AG09309 (cell line): ENCODE data around the gene VDAC1.

Experiments used
- DNase-seq: peaks from one replicate; pipeline ENCODE4 v3.0.0-alpha.2; 2010; ENCODE audit warnings: low read depth
- H3K4me3 ChIP-seq: 2 replicates; pipeline ENCODE4 v1.5.1; 2011; ENCODE audit warnings: mild to moderate bottlenecking, low read depth, low read length, moderate library complexity; ENCODE audit not compliant: control insufficient read depth
- TF ChIP-seq, protein P1 (sequence below): IDR thresholded peaks from 2 replicates; pipeline ENCODE4 v1.5.1; 2011; ENCODE audit warnings: mild to moderate bottlenecking, low read depth, low read length, inconsistent platforms; ENCODE audit not compliant: insufficient read depth, control insufficient read depth; ENCODE audit errors: missing control alignments

Gene VDAC1, protein sequence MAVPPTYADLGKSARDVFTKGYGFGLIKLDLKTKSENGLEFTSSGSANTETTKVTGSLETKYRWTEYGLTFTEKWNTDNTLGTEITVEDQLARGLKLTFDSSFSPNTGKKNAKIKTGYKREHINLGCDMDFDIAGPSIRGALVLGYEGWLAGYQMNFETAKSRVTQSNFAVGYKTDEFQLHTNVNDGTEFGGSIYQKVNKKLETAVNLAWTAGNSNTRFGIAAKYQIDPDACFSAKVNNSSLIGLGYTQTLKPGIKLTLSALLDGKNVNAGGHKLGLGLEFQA

DNA sequence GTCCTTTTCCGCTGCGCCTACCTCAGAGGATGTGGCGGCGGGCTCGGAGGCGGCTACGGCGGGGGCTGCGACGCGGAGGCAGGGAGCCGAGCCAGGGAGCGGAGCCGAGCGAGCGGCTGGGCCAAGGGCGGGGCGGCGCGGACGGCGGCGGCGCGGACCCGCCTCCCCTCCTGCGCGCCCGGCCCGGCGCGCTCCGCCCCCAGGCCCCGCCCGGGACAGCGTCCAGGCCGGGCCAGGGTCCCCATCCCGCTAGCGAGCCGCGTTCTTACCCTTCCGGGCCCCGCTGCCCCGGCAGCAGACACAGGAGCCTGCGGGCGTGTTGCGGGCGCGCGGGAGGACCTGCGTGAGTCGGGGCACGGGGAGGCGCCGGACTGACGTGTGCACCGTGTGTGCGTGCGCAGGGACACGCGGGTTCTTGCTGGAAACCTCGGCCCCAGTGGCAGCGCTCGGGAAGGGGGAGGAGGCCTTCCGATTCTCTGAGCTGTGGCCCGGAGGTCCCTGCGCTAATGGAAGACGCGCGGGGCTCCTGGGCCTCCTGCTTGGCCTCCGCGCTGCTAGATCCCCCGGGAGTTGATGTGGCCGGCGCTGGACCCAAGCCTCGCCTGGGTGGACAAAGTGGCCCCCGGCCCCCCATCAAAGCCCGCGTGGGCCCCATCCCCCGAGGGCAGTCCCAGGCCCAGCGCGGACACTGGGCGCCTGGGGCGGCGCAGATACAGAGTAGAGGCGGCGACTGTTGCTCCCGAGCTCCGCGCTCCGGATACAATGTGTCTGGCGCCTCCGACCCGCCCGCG lies at the start of gene VDAC1:
TSS of gene VDAC1 (minus strand) at position 350 of the 791 bp plus-strand sequence. CDS start 11,963 bp downstream, outside the sequence.
- TF ChIP-seq, protein P1, sequence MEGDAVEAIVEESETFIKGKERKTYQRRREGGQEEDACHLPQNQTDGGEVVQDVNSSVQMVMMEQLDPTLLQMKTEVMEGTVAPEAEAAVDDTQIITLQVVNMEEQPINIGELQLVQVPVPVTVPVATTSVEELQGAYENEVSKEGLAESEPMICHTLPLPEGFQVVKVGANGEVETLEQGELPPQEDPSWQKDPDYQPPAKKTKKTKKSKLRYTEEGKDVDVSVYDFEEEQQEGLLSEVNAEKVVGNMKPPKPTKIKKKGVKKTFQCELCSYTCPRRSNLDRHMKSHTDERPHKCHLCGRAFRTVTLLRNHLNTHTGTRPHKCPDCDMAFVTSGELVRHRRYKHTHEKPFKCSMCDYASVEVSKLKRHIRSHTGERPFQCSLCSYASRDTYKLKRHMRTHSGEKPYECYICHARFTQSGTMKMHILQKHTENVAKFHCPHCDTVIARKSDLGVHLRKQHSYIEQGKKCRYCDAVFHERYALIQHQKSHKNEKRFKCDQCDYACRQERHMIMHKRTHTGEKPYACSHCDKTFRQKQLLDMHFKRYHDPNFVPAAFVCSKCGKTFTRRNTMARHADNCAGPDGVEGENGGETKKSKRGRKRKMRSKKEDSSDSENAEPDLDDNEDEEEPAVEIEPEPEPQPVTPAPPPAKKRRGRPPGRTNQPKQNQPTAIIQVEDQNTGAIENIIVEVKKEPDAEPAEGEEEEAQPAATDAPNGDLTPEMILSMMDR: no peak
- peak within 1 kb of the TSS; percentile 75 for H3K4me3 ChIP-seq
- peak; percentile 75 for DNase-seq

DNA sequence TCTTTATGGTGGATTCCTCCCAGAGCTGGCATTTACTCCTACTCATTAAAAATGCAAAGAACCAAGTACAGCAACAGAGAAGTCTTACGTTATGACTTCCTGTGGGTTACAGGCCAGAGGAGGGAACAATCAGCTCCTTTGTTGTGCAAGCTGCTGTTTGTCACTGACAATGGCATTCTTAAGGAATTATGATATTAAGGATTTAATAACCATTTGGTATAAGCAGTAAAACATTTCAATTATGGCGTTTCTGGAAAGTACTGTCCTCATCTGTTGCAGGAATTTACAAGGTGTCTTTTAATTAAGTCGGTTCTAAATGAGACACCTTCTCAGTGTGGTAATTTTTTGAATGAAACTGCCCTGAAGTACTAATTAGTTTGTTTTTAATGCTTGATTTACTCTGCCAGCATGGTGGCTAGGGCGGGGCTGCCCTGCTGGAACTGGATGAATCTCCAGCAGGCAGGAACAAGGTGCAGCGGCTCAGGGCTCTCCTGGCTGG lies 49.1 kb upstream of the VDAC1 start:
- no peak for DNase-seq
- H3K4me3 ChIP-seq: no peak overlapping the region
- TF ChIP-seq, protein P1: no peak

DNA sequence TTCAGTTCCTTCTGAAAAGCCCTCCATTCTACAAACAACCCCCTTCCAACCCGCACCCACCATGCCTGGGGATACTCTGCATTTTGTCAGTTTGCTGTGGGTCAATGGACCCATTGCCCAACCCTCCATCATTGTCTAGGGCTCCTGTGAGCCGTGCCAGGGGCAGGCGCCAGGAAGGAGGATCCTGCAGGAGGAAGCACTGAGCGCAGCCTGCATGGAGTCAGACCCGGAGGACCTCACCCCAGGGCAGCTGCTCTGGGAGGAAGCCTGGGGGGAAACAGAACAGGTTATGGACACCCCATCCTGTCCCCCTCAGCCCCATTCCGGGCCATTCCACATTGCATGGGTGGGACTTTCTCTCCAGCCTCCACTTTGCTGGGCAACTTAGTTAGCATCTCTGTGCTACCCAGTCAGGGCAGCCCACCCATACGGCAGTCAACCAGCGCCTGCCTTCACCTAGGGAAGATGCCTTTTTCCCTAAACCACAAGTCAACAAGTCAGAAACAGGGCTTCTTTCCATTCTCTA lies 48.6 kb upstream of the VDAC1 start:
- DNase-seq: no peak
- TF ChIP-seq, protein P1: no peak

DNA sequence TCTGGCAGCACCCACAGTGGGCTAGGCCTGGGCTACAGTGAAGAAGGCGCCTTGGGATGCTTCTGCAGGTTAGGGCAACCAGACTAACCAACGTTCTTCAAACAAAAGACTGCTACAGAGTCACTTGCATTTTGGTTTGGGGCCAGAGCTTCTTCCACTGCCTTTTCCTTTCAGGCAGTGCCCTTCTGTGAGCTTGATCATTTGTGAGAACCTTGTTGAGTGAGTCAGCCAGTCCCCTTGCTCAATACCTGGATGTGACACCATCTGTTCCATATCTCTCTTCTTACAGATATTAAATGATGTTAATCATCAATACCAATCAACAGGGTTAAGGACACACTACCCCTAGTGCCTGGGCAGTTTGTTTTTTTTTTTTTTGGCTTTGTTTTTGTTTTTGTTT lies 46.5 kb upstream of the VDAC1 start:
- no peak overlapping the region for H3K4me3 ChIP-seq
- DNase-seq: no peak
- TF ChIP-seq, protein P1: no peak

More for the DNA sequence above, 48.6 kb upstream of the VDAC1 start:
- no peak overlapping the region for H3K4me3 ChIP-seq

DNA sequence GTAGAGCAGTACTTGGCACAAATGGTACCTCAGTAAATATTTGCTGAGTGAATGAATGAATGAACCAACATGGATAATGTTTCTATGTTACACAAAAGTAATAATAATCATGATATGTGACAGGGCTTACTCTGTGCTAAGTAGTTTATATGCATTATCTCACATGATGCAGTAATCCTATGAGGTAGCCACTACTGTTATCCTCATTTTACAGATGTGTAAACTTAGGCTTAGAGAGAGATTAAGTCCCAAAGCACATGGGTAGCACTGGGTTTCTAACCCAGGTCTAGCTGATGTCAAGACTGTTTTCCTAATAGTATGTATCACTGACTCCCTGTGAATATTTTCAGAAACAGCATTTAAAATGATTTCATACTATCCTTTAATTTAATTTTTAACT lies 44.1 kb upstream of the VDAC1 start:
- no peak overlapping the region for H3K4me3 ChIP-seq
- DNase-seq: no peak
- TF ChIP-seq, protein P1: no peak

DNA sequence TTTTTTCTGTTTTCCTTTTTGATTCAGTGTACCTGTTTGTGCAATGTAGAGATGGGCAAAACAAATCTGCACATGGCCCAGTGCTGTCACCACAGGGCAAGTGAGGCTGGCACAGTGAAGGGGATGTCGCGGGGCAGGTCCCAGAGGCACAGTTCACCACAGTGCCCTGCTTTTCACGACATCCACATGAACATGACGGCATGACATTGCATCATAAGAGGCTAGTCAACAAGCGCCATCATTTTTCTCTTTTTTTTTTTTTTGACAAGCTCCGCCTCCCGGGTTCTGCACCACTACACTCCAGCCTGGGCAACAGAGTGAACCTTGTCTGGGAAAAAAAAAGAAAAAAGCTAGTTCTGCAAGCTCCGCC lies 42.9 kb upstream of the VDAC1 start:
- DNase-seq: no peak
- no peak overlapping the region for H3K4me3 ChIP-seq
- TF ChIP-seq, protein P1: no peak
